Stomach smooth muscle (tissue), 2 donors: ENCODE measurements around the gene ARRB2.
A peak's percentile ranks its signal among the peaks of the same experiment; 100 is the strongest.

Experiments used
- H3K27ac ChIP-seq: one replicate; pipeline ENCODE4 v1.7.0; 2013; ENCODE audit warnings: mild to moderate bottlenecking, low read length, inconsistent platforms
- H3K27me3 ChIP-seq, 2 donors: one replicate each; pipeline ENCODE4 v1.7.0; 2013; ENCODE audit warnings: low read length in 2 of 2; ENCODE audit not compliant: insufficient read depth in 2 of 2, control insufficient read depth in 1 of 2
- H3K36me3 ChIP-seq, 2 donors: one replicate each; pipeline ENCODE4 v1.7.0; 2013; ENCODE audit warnings: low read length in 2 of 2; ENCODE audit not compliant: control insufficient read depth in 2 of 2, insufficient read depth in 2 of 2
- H3K4me1 ChIP-seq: one replicate; pipeline ENCODE4 v1.7.0; 2013; ENCODE audit warnings: low read length; ENCODE audit not compliant: control insufficient read depth, insufficient read depth
- H3K4me3 ChIP-seq, 2 donors: one replicate each; pipeline ENCODE4 v1.7.0; 2013; ENCODE audit warnings: low read length in 2 of 2
- H3K9ac ChIP-seq, 2 donors: one replicate each; pipeline ENCODE4 v1.7.0; 2013; ENCODE audit warnings: low read length in 2 of 2, mild to moderate bottlenecking in 1 of 2
- H3K9me3 ChIP-seq, 2 donors: one replicate each; pipeline ENCODE4 v1.7.0; 2013; ENCODE audit warnings: low read length in 2 of 2; ENCODE audit not compliant: control insufficient read depth in 2 of 2
- donor health status: healthy.
- donor health status: Pancreatic carcinoma.

The ARRB2 gene

GRCh38 chr17:4709794-4710692, at the start of gene ARRB2:
ARRB2 (plus strand) TSS chr17:4710632; CDS start chr17:4710722, 90 bp downstream.
- H3K4me3 ChIP-seq, result peak within 1 kb of the TSS; percentile 67 to 75
- no peaks in the 10 kb centered on the region for H3K27me3 ChIP-seq

GRCh38 chr17:4663711-4664110, 46.7 kb upstream of the ARRB2 start:
- H3K9ac ChIP-seq, result no peak overlapping the region
- H3K27me3 ChIP-seq, result peaks cover 0 to 2% of the 10 kb centered on the region in 2 donors
- no peaks in the 10 kb centered on the region for H3K36me3 ChIP-seq
- no peaks in the 10 kb centered on the region for H3K4me1 ChIP-seq
- H3K9me3 ChIP-seq, result no peaks in the 10 kb centered on the region
- H3K27ac ChIP-seq, result no peak overlapping the region
- H3K4me3 ChIP-seq, result no peak overlapping the region

More at GRCh38 chr17:4709794-4710692, at the start of gene ARRB2:
- H3K9ac ChIP-seq, result peak within 1 kb of the TSS; percentile 69 to 72
- H3K9me3 ChIP-seq, result no peaks in the 10 kb centered on the region
- H3K36me3 ChIP-seq, result no peaks in the 10 kb centered on the region
- H3K27ac ChIP-seq, result peak within 1 kb of the TSS; percentile 37
- peaks cover 23% of the 10 kb centered on the region for H3K4me1 ChIP-seq

GRCh38 chr17:4664230-4664629, 46.2 kb upstream of the ARRB2 start:
- H3K9me3 ChIP-seq, result no peaks in the 10 kb centered on the region
- no peaks in the 10 kb centered on the region for H3K36me3 ChIP-seq
- H3K9ac ChIP-seq, result no peak overlapping the region
- peaks cover 0 to 2% of the 10 kb centered on the region in 2 donors for H3K27me3 ChIP-seq
- H3K27ac ChIP-seq, result no peak overlapping the region
- H3K4me3 ChIP-seq, result no peak overlapping the region
- no peaks in the 10 kb centered on the region for H3K4me1 ChIP-seq

- no peak overlapping the region for H3K9ac ChIP-seq
These were observed 45.4 kb upstream of the ARRB2 start for GRCh38 chr17:4665027-4665426.

GRCh38 chr17:4666296-4666695, 44.1 kb upstream of the ARRB2 start:
- H3K27ac ChIP-seq, result no peak overlapping the region
- no peaks in the 10 kb centered on the region for H3K9me3 ChIP-seq
- peaks cover 0 to 2% of the 10 kb centered on the region in 2 donors for H3K27me3 ChIP-seq

More at GRCh38 chr17:4665027-4665426, 45.4 kb upstream of the ARRB2 start:
- Histone ChIP-seq H3K4me3 (no peak overlapping the region), H3K9me3 (no peaks in the 10 kb centered on the region), H3K27me3 (peaks cover 0 to 2% of the 10 kb centered on the region in 2 donors), H3K27ac (no peak overlapping the region), H3K36me3 (no peaks in the 10 kb centered on the region), H3K4me1 (no peaks in the 10 kb centered on the region)

GRCh38 chr17:4667166-4667565, 43.3 kb upstream of the ARRB2 start:
- no peaks in the 10 kb centered on the region for H3K9me3 ChIP-seq
- H3K27me3 ChIP-seq, result peaks cover 0 to 2% of the 10 kb centered on the region in 2 donors
- peaks cover 6 to 7% of the 10 kb centered on the region in 2 donors for H3K36me3 ChIP-seq
- no peak overlapping the region for H3K9ac ChIP-seq
- no peaks in the 10 kb centered on the region for H3K4me1 ChIP-seq
- no peak overlapping the region for H3K4me3 ChIP-seq
- no peak overlapping the region for H3K27ac ChIP-seq

More at GRCh38 chr17:4666296-4666695, 44.1 kb upstream of the ARRB2 start:
- Histone ChIP-seq H3K4me3 (no peak overlapping the region), H3K4me1 (no peaks in the 10 kb centered on the region), H3K36me3 (peaks cover 5 to 6% of the 10 kb centered on the region in 2 donors), H3K9ac (no peak overlapping the region)

GRCh38 chr17:4672055-4672630, 38.3 kb upstream of the ARRB2 start:
- Histone ChIP-seq H3K9ac (no peak overlapping the region), H3K36me3 (peaks cover 28 to 39% of the 10 kb centered on the region in 2 donors), H3K4me1 (peaks cover 3% of the 10 kb centered on the region), H3K27me3 (no peaks in the 10 kb centered on the region), H3K9me3 (no peaks in the 10 kb centered on the region), H3K27ac (no peak overlapping the region), H3K4me3 (no peak overlapping the region)

GRCh38 chr17:4672751-4673150, 37.7 kb upstream of the ARRB2 start:
- H3K36me3 ChIP-seq, result peaks cover 28 to 43% of the 10 kb centered on the region in 2 donors
- H3K27ac ChIP-seq, result no peak overlapping the region
- no peaks in the 10 kb centered on the region for H3K9me3 ChIP-seq
- H3K4me3 ChIP-seq, result no peak overlapping the region
- peaks cover 6% of the 10 kb centered on the region for H3K4me1 ChIP-seq
- H3K9ac ChIP-seq, result no peak overlapping the region
- no peaks in the 10 kb centered on the region for H3K27me3 ChIP-seq

- Histone ChIP-seq H3K9me3 (no peaks in the 10 kb centered on the region), H3K4me1 (peaks cover 6% of the 10 kb centered on the region), H3K36me3 (peaks cover 28 to 43% of the 10 kb centered on the region in 2 donors), H3K27ac (no peak overlapping the region), H3K27me3 (no peaks in the 10 kb centered on the region), H3K4me3 (no peak overlapping the region), H3K9ac (no peak overlapping the region)
These were observed 37.3 kb upstream of the ARRB2 start for GRCh38 chr17:4673169-4673568.

GRCh38 chr17:4673986-4674684, 36.3 kb upstream of the ARRB2 start:
- H3K36me3 ChIP-seq, result peaks cover 35 to 46% of the 10 kb centered on the region in 2 donors
- H3K4me3 ChIP-seq, result no peak overlapping the region
- H3K27me3 ChIP-seq, result no peaks in the 10 kb centered on the region
- H3K27ac ChIP-seq, result no peak overlapping the region
- peaks cover 6% of the 10 kb centered on the region for H3K4me1 ChIP-seq
- no peak overlapping the region for H3K9ac ChIP-seq
- no peaks in the 10 kb centered on the region for H3K9me3 ChIP-seq
